Muscle of arm (tissue), 14 donors: ENCODE results near the gene UBE2O. TPM values are rescaled to one million over a fixed set of nuclear protein-coding genes. Genes with fewer than 3 reads are reported as not detected.

ENCODE experiments used
- DNase-seq: peaks from one replicate; pipeline ENCODE4 v3.0.0-alpha.2; 2013
- long read RNA-seq, 11 donors: transcript quantifications; one replicate each; lab custom pipeline, GENCODE V29; 2026
- polyA plus RNA-seq, 12 donors: library from polyadenylated mRNA; unstranded; fragments of 120-200 nt; gene quantifications; one replicate each; pipeline ENCODE4 v1.2.1, GENCODE V29; 2013; ENCODE audit not compliant: insufficient read length in 12 of 12

Gene UBE2O
- 10 to 100 TPM in 10 of 12 donors, 1 to 10 TPM in 1, not detected in 1; 9.3 to 25.8 (median 14.5) TPM for polyA plus RNA-seq
- long read RNA-seq, donor 1, result 0 reads
- long read RNA-seq, donor 2, full-length matches to known transcripts, result 2 of 2 reads
- long read RNA-seq, donor 2, partial matches to known transcripts, result 0 of 2 reads
- long read RNA-seq, donor 2, other reads (novel, unspliced or antisense), result 0 of 2 reads
- long read RNA-seq, donor 3, partial matches to known transcripts, result 8 of 8 reads
- long read RNA-seq, donor 3, other reads (novel, unspliced or antisense), result 0 of 8 reads
- long read RNA-seq, donor 4, full-length matches to known transcripts, result 1 of 1 reads
- long read RNA-seq, donor 4, partial matches to known transcripts, result 0 of 1 reads
- long read RNA-seq, donor 4, other reads (novel, unspliced or antisense), result 0 of 1 reads
- long read RNA-seq, donor 5, full-length matches to known transcripts, result 1 of 330 reads
- long read RNA-seq, donor 5, partial matches to known transcripts, result 247 of 330 reads
- long read RNA-seq, donor 5, other reads (novel, unspliced or antisense), result 82 of 330 reads
- long read RNA-seq, donor 6, partial matches to known transcripts, result 7 of 7 reads
- long read RNA-seq, donor 6, other reads (novel, unspliced or antisense), result 0 of 7 reads
- long read RNA-seq, donor 7, result 0 reads
- long read RNA-seq, donor 8, result 0 reads
- long read RNA-seq, donor 9, result 0 reads
- long read RNA-seq, donor 10, full-length matches to known transcripts, result 1 of 1 reads
- long read RNA-seq, donor 10, partial matches to known transcripts, result 0 of 1 reads
- long read RNA-seq, donor 10, other reads (novel, unspliced or antisense), result 0 of 1 reads
- long read RNA-seq, donor 11, partial matches to known transcripts, result 85 of 154 reads
- long read RNA-seq, donor 11, other reads (novel, unspliced or antisense), result 69 of 154 reads

DNA sequence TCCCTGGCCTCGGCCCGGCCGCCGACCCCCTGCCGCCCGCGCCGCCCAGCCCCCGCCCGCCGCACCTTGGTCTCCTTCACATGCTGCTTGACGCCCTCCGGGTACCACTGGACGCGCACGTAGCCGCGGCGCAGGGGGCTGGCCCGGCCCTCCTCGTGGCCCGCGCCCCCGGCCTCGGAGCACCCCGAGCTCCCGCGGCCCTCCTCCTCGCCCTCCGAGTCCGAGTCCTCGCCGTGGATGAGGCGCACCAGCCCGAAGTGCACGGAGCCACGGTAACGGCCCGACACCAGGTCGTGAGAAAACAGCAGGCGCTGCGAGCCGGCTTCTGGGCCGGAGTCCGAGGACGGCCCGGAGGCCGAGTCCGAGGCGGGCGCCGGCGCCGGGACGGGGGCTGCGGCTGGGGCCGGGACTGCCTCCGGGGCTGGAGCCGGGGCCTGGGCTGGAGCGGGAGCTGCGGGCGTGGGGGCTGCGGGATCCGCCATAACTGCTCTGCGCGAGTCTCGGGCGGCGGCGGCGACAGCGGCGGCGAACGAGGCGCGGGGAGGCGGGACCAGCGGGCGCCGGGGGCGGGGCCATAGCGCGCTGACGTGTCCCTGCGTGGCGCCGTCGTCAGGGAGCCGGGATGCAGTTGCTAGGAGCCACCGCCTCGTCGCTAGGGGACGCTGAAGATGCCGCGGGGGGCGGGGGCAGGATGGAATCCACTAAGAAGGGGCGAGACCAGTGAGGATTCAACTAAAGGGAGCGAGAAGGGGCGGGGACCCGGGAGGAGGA is at the start of gene UBE2O:
Gene UBE2O (minus strand): TSS at position 493 of the 771 bp plus-strand sequence. CDS start 11 bp downstream, at position 482.
- peak; percentile 87 for DNase-seq

GRCh38 chr17:76501827-76502307 is 48.9 kb upstream of the UBE2O start:
- DNase-seq, result no peak

DNA sequence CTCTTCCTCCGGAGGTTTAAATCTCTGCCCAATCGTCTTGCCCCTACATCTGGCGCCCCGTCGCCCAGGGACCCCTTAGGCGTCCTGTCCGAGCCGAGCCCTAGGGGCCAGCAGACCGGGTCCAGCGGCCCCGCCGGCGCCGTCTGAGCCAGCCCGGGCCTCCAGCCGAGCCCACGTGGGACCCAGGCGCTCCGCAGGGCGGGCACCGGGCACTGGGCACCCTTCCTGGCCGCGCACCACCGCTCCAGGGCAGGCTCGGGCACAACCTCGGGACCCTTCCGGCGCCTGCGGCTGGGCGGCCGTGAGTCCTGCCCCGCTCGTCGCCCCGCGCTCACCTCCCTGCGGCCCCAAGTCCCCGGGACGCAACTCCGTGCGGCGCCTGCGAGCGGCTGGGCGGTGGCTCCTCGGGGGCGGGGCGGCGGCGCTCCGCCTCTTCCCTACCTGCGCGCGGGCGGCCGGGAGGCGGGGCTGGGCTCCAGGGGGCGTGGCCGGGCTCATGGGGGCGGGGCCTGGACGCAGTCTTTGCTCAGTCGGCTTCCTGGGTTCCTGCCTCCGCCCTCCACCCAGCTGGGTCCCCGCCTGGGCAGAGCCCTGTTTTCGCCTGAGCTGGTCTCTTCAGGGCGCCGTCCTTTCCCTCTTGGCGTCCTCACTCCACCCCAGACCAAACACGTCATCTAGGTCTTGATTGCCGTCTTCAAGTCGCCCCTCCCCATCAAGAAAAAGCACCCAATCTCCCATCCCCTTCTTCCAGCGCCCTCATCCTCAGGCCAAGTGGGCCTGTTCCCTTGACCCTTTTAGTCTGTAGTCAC is 48.3 kb upstream of the UBE2O start, which contains the start of gene RHBDF2:
Gene RHBDF2 (minus strand): TSS at position 406 of the 809 bp plus-strand sequence. CDS start 19,899 bp downstream, outside the sequence.
- no peak for DNase-seq

DNA sequence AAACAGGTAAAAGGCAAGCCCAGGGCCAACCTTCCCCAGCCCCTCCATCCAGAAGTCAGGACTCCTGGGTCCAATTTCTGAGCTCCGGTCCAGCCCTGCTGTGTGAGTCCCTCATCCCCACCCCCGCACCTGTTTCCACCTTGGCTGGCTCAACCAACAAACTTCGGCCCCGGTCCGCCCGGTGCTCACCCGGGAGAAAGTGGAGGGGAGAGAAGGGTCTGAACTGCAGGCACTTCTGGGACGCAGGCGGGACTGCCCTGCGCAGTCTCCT is 47.7 kb upstream of the UBE2O start:
- DNase-seq, result no peak

DNA sequence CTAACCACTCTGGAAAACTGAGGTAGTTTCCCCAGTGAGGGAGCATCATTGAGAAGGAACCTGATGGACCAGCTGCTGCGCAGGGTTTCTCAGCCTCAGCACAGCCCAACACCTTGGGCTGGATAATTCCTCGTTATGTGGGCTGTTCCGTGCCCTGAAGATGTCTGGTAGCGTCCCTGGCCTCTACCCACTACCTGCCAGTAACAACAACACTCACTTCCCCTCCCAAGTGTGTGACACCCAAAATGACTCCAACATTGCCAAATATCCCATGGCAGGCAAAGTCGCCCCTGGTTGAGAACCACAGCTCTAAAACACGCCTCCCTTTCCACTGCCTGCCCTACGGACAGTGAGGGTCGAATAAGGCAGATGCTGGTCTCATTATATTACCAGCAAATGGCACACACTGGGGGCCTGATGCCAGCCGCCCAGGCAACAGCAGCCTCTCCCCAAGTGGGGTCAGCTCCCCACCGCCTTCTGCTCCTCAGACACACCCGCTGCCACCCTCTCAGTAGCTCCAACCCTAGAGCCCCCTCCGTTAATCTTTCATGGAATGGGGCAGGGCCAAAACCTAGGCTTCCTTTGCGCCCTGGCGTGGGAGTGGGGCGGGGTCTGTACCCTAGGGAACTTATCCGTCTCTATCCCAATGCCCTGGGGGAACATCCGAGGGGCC is 47.3 kb upstream of the UBE2O start:
- no peak for DNase-seq

DNA sequence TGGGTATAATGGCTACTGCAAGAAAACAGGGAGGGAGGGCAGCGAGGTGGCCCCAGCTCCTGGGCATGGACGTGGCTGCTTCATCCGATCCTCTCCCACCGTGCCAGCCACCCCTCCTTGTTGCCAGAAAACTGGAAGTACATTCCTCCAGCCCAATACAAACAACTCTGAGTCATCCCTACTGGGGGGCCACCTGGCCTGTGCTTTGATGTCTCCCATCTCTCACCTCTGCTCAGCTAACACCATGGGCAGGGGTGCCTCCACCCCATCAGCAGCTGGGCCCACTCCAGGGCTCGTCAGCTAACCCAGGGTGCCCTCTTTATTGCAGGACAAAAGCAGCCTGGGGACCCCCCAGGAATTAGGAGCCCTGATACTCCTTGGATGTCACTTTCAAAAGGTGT is 46.3 kb upstream of the UBE2O start:
- DNase-seq, result no peak

GRCh38 chr17:76498876-76499251 is 45.9 kb upstream of the UBE2O start:
- DNase-seq, result no peak

GRCh38 chr17:76497979-76498875 is 45.3 kb upstream of the UBE2O start:
- DNase-seq, result peak; percentile 67

DNA sequence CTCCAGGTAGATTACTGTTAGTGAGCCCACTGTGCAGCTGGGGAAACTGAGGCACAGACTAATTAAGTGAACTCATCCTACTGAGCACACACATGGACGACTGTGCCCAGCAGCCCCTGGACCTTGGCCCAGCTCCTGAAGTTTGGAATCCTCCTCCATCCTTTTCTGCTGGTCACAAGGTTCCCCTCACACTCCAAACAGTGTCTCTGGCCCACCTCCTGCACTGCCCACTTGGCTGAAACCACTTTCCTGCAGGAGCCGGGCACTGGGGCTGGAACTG is 44.7 kb upstream of the UBE2O start:
- DNase-seq, result no peak

DNA sequence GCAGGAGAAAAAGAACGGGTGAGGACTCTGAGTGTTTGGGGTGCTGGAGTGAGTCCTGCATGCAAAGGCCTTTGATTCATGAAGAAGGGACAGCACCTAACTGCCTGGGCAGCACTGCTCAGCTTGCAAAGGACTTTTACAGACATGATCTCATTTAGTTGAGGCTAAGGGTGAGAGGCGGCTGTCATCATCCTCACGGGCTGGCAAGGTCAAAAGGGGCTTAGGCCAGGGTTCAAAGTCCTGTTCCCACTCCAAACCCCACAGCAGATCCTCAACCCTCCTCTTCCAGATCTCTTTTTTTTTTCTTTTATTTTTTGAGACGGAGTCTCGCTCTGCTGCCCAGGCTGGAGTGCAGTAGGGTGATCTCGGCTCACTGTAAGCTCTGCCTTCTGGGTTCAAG is 43.5 kb upstream of the UBE2O start:
- no peak for DNase-seq

DNA sequence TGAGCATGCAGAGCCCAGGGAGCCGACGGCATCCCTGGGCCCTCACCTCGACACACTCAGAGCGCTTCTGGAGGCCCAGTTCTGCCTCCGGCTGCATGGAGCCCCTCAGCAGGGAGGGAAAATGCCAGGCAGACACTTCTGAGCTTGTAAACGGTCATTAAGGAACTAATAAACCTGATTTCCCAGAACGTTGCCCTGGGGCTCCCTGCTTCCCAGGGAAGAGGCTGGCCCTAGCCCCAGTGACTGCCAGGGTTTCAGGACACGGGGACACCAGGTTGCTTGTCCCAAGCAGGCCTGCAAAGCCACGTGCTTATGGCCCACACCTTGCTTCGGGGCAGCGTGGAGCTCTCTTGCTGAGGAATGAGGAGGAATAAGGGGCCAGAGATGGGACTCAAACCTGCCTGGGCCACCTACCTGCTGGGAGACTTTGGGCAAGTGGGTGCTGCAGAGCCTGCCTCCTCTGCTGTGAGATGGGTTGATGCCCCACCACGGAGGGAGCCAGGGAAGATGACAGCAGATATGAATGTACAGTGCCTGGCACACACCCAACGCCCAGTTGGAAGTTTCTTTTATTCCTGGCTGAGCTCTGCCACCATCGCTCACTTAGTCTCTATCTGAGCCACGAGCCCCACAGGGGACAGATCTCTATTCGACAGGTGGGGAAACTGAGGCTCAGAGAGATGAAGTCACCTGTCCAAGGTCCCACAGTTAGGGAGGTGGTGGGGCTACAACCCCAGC is 42.9 kb upstream of the UBE2O start:
- DNase-seq, result no peak

DNA sequence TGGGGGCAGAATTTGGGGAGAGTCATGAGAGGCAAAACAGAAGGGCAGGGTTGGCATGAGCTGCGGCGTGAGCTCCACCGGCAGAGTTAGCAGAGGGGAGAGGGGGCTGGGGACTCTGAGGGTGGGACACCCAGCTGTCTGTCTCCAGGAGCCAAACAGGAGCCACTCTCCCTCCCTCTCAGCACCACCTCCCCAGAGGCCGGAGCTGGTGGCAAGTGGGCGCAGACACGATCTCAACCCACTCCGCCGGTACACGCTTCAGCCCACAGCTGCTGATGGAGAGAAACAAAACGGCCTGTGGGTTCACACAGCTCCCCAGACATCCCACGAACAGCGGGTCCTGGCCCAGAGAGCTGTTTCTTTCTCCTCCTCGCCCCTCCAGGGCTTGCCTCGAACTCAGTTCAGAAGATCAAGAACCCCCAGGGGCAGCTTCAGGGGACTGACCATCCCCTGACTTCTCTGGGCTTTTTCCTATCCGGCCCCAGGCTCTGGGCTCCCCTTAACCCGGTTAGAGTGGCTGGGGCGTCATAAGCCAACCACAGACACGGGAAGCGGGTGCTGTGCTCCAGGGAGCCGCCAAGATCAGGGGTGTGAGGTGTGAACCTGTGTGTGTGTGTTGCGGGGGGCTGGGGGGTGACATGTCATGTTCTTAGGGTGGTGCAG is 40.7 kb upstream of the UBE2O start:
- DNase-seq, result no peak

DNA sequence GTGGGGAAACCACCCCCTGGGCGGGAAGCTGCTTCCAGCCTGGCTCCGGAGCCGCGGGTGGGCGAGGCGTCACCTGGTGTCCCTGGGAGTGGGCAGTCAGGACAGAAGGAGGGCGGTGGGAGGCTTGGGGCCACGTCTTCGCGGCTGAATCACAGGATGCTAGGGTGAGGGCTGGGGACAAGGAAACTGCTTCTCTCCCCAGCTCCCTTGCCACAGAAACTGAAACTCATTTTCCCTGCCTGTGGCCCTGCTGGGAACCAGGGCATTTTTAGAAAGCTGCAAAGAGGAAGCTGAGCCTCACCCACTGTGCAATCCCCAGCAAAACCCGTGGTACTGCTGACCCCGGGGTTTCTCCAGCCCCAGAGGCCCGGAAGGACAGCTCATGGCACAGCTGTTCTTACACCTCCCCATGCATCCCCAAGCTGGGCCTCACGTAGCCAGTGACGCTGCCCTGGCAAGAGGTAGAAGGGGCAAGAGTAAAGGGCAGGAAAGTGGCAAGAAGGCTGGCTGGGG is 40.1 kb upstream of the UBE2O start:
- peak; percentile 42 for DNase-seq

DNA sequence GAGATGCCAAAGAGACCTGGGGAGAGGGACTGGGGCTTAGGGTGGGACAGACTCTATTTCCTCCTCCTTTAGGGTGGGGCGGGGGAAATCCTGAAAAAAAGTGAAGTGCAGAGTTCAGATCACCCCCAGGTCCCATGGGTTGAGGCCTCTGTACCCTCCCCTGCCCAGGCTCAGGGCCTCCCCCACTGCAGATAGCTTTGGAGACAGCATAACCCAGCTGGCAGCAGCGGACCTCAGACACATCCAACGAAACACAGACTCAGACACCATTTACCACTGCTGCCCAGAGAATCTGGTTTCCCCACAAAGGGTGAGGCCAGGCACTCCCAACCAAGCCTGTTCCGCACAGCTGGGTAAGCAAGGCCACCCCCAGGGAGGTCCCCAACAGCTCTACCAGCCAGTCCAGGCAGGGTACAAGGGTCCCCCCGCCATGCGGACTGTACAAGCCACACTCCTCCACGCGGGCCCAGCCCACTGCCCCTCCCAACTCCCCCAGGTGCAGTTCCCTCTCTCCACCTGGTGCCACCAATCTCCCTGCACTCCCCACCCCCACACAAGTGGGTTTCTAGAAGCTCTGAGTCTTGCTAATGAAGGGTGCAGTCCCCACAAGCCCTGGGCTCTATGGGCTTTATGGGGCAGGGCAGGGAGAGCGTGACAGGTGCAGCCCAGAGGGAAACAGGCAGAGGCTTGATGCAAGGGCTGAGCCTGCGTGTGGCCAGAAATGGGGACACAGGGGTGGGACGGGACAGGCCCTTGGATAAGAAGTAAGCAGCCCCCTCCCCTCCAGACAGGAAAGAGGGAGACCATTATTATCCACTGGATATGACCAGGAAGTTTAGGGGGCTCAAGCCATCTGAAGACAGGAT is 39.4 kb upstream of the UBE2O start:
- no peak for DNase-seq

DNA sequence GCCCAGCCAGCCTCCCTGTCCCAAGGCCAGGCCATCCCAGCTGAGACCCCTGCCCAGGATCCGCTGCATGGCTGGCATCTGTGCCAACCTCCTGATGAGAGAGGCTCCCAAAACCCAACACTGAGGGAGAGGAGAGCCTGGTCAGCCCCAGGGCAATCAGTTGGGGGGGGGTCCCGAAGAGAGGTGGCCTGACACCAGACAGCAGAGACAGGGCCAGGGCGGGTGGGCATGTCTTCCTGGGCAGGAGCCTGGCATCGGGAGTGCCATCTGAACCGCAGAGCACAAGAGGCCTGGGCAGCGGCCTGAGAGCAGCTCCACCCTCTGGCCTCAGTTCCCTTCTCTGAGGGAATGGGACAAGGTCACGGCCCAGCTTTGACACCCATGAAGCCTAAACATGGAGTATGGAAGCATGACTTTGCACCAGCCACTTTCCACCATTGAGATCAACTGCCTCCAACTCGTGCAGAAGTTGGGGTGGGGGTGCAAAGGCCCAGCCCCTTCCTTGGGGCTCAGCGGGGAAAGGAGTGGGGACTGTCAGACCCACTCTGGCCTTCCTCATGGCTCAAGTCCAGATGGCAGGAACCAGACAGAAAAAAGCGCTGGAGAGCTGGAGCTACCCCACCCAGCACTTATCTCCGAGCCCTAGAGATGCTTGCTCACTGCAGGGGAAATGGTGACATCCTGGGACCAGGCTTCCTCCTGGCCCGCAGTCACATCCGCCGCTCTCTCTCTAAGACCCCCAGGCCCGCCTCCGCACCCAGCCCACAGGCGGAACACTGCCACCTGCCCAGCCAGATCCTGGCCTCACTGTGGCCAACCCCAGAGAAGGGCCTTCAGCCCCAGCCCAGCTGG is 38.5 kb upstream of the UBE2O start:
- no peak for DNase-seq

GRCh38 chr17:76490112-76490710 is 37.3 kb upstream of the UBE2O start:
- no peak for DNase-seq
